Measurements from ENCODE around the gene ARHGAP19.
"Not testable (repeated sequence)": the region's sequence is repeated elsewhere in the genome, so short reads cannot be mapped to it uniquely, and the experiment has no call there.

The ARHGAP19 gene

GRCh38 chr10:97321804-97322190 lies 29.4 kb upstream of the ARHGAP19 start:
- in situ Hi-C loops (cut with MboI; ENCODE audit: low sequenced_read_pairs): no loop called here

GRCh38 chr10:97321032-97321803 lies 28.8 kb upstream of the ARHGAP19 start:
- in situ Hi-C loops (cut with MboI; ENCODE audit: low sequenced_read_pairs): no loop called here

GRCh38 chr10:97320480-97321031 lies 28.1 kb upstream of the ARHGAP19 start:
- in situ Hi-C loops (cut with MboI; ENCODE audit: low sequenced_read_pairs): no loop called here

GRCh38 chr10:97319671-97320479 lies 27.4 kb upstream of the ARHGAP19 start:
- in situ Hi-C loops (cut with MboI; ENCODE audit: low sequenced_read_pairs): no loop called here

- in situ Hi-C loops (cut with MboI; ENCODE audit: low sequenced_read_pairs): no loop called here
These were observed 26.6 kb upstream of the ARHGAP19 start, which contains the start of gene FRAT1 for GRCh38 chr10:97318772-97319651. TSS of gene FRAT1 (plus strand) at chr10:97319271. CDS start at chr10:97319454, 183 bp downstream.

GRCh38 chr10:97314671-97315070 lies 22.2 kb upstream of the ARHGAP19 start:
- in situ Hi-C loops (cut with MboI; ENCODE audit: low sequenced_read_pairs): no loop called here

- in situ Hi-C loops (cut with MboI; ENCODE audit: low sequenced_read_pairs): no loop called here
These were observed 20.5 kb upstream of the ARHGAP19 start for GRCh38 chr10:97312897-97313296.

GRCh38 chr10:97311111-97311626 lies 18.7 kb upstream of the ARHGAP19 start:
- in situ Hi-C loops (cut with MboI; ENCODE audit: low sequenced_read_pairs): no loop called here

GRCh38 chr10:97307866-97308780 lies 15.7 kb upstream of the ARHGAP19 start:
- in situ Hi-C loops (cut with MboI; ENCODE audit: low sequenced_read_pairs): no loop called here

GRCh38 chr10:97307441-97307840 lies 15.0 kb upstream of the ARHGAP19 start:
- in situ Hi-C loops (cut with MboI; ENCODE audit: low sequenced_read_pairs): no loop called here

GRCh38 chr10:97302088-97302791 lies 9.8 kb upstream of the ARHGAP19 start:
- in situ Hi-C loops (cut with MboI; ENCODE audit: low sequenced_read_pairs): no loop called here

- in situ Hi-C loops (cut with MboI; ENCODE audit: low sequenced_read_pairs): no loop called here
These were observed 8.5 kb upstream of the ARHGAP19 start for GRCh38 chr10:97300980-97301379.

- in situ Hi-C loops (cut with MboI; ENCODE audit: low sequenced_read_pairs): no loop called here
These were observed 5.8 kb upstream of the ARHGAP19 start for GRCh38 chr10:97298223-97298571.

GRCh38 chr10:97297556-97298222 lies 5.3 kb upstream of the ARHGAP19 start:
- in situ Hi-C loops (cut with MboI; ENCODE audit: low sequenced_read_pairs): no loop called here

GRCh38 chr10:97292862-97293198 lies 393 bp upstream of the ARHGAP19 start:
- in situ Hi-C loops (cut with MboI; ENCODE audit: low sequenced_read_pairs): no loop called here

- in situ Hi-C loops (cut with MboI; ENCODE audit: low sequenced_read_pairs): no loop called here
These were observed 910 bp downstream of the ARHGAP19 start for GRCh38 chr10:97291357-97292096.

GRCh38 chr10:97290576-97291356 lies 1.7 kb downstream of the ARHGAP19 start:
- in situ Hi-C loops (cut with MboI; ENCODE audit: low sequenced_read_pairs): not testable (repeated sequence)

Measured in HL-60/S4 treated with retinoic acid at 250 ng/mL for 4 days and 3 days (cell line).